T-helper 2 cell treated with Interferon-gamma antibody and Interleukin-4, amounts not matched to agents 5 μg/mL and 100 μg/mL, for 36 hours (primary cell): ENCODE results near the gene CTU1.

ENCODE experiments used
- DNase-seq: peaks from one replicate; pipeline ENCODE4 v3.0.0; 2021; ENCODE audit warnings: low spot score
- H3K27ac Mint-ChIP-seq: one replicate; pipeline ENCODE4 v1.8.0; 2021; ENCODE audit warnings: mild to moderate bottlenecking, mixed read lengths
- H3K27me3 Mint-ChIP-seq: one replicate; pipeline ENCODE4 v1.8.0; 2021; ENCODE audit warnings: low read depth, mixed read lengths
- H3K36me3 Mint-ChIP-seq: one replicate; pipeline ENCODE4 v1.8.0; 2021; ENCODE audit warnings: low read depth, mixed read lengths
- H3K4me1 Mint-ChIP-seq: one replicate; pipeline ENCODE4 v1.8.0; 2021; ENCODE audit warnings: low read depth, mixed read lengths
- H3K4me3 Mint-ChIP-seq: one replicate; pipeline ENCODE4 v1.8.0; 2022; ENCODE audit warnings: mild to moderate bottlenecking, moderate library complexity, mixed read lengths
- H3K9me3 Mint-ChIP-seq: one replicate; pipeline ENCODE4 v1.8.0; 2021; ENCODE audit warnings: mixed read lengths

Gene CTU1

DNA sequence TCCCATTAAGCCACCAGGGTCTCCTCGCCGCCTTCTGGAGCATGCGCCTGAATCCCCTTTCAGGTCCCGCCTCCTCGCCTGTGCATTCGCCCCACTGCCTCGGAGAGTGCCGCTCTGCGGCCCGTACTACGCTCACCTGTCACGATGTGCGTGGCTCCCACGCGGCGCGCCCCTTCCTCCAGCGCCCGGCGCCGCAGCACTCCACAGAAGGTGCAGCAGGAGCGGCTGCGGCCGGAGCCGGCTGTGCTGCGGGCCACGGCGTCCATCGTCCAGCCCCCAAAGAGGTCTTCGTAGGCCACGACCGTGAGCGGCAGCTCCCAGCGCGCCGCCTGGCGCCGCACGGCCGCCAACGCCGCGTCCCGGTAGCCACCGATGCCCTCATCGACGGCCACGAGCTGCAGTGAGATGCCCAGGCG, 4.3 kb downstream of the CTU1 start:
- Mint-ChIP-seq H3K36me3 (peaks cover 28% of the 10 kb centered on the region), H3K9me3 (no peaks in the 10 kb centered on the region), H3K4me3 (no peak overlapping the region), H3K4me1 (peaks cover 20% of the 10 kb centered on the region), H3K27ac (no peak overlapping the region), H3K27me3 (no peaks in the 10 kb centered on the region)
- no peak for DNase-seq

DNA sequence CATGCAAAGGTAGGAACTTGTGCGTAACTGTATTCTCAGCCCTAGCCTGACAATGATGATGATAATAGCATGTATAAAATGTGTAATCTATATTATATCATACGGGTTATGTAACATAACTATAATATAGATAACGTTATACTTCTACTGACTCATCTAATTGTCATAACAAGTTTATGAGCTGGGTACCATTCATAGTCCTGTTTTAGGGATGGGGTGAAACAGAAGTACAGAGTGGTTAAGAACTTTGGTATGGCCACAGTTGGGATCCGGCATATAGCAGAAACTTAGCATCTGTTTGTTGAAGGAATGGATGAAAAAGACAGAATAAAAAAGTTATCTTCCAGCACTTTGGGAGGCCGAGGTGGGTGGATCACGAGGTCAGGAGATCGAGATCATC, 5.2 kb downstream of the CTU1 start:
- H3K36me3 Mint-ChIP-seq: peaks cover 28% of the 10 kb centered on the region
- H3K4me3 Mint-ChIP-seq: no peak overlapping the region
- H3K27me3 Mint-ChIP-seq: no peaks in the 10 kb centered on the region
- DNase-seq: no peak
- no peak overlapping the region for H3K27ac Mint-ChIP-seq
- no peaks in the 10 kb centered on the region for H3K9me3 Mint-ChIP-seq
- H3K4me1 Mint-ChIP-seq: peaks cover 15% of the 10 kb centered on the region

DNA sequence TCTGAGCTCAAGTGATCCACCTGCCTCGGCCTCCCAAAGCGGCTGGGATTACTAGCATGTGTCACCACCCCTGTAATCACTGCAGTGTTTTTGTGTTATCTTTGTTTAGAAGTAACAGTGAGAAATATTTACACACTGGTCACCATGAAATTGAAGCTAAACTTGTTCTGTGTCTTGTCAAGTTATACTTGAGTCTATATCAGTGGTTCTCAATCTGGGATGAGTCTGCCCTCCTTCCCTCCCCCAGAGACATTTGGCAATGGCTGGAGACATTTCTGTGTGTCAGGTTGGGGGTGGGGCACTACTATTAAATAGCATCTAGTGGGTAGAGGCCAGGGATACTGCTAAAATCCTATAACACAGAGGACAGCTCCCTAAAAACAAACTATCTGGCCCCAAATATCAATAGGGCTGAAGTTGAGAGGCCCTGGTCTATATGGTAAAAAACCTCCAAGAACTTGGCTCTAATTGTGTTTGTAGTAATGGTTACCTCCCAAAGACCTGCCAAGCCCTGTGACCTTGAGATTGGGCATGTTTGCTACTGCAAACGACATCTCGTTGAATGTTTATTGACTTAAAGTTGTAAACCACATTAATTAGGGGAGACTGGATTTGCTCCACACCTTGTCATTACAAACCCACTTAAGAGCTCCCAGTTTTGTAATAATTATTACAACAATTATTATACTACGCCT, 6.9 kb downstream of the CTU1 start:
- Mint-ChIP-seq H3K27me3 (no peaks in the 10 kb centered on the region), H3K27ac (no peak overlapping the region), H3K4me3 (no peak overlapping the region)

DNA sequence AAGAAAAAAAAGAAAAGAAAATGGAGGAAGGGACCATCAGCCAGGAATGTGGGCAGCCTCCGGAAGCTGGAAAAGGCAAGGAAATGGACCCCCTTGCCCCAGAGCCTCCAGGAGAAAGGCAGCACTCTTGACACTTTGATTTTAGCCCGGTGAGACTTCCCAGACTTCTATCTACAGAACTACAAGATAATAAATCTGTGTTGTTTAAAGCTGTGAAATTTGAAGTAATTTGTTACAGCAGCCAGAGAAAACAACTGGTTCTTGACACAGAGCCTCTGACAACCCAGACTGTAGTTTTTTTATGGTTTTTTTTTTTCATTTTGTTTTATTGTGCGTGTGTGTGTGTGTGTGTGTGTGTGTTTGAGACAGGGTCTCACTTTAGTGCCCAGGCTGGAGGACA, 7.6 kb downstream of the CTU1 start:
- H3K36me3 Mint-ChIP-seq: peaks cover 34% of the 10 kb centered on the region
- H3K4me1 Mint-ChIP-seq: peaks cover 13% of the 10 kb centered on the region
- H3K27ac Mint-ChIP-seq: no peak overlapping the region
- no peaks in the 10 kb centered on the region for H3K9me3 Mint-ChIP-seq
- H3K27me3 Mint-ChIP-seq: no peaks in the 10 kb centered on the region
- no peak overlapping the region for H3K4me3 Mint-ChIP-seq
- no peak for DNase-seq

More for the DNA sequence above, 6.9 kb downstream of the CTU1 start:
- Mint-ChIP-seq H3K9me3 (no peaks in the 10 kb centered on the region), H3K36me3 (peaks cover 34% of the 10 kb centered on the region), H3K4me1 (peaks cover 15% of the 10 kb centered on the region)
- no peak for DNase-seq

DNA sequence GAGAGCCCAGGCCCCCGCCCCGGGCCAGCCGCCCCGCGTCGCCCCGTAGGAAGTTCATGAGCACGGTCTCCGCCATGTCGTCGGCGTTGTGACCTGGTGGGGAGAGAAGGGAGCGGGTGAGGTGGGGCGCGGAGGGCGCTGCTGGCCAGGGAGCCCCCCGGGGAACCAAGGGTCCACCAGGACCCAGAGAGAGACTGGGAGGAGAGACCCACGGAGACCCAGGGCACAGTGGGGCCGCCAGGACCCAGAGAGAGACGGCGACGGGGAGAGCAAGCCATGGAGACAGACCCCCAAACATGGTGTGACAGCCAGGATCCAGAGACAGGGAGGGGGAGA, 9.2 kb downstream of the CTU1 start:
- DNase-seq: no peak
- Mint-ChIP-seq H3K36me3 (peaks cover 30% of the 10 kb centered on the region), H3K27ac (no peak overlapping the region), H3K4me3 (no peak overlapping the region), H3K4me1 (peaks cover 9% of the 10 kb centered on the region), H3K9me3 (no peaks in the 10 kb centered on the region), H3K27me3 (no peaks in the 10 kb centered on the region)

DNA sequence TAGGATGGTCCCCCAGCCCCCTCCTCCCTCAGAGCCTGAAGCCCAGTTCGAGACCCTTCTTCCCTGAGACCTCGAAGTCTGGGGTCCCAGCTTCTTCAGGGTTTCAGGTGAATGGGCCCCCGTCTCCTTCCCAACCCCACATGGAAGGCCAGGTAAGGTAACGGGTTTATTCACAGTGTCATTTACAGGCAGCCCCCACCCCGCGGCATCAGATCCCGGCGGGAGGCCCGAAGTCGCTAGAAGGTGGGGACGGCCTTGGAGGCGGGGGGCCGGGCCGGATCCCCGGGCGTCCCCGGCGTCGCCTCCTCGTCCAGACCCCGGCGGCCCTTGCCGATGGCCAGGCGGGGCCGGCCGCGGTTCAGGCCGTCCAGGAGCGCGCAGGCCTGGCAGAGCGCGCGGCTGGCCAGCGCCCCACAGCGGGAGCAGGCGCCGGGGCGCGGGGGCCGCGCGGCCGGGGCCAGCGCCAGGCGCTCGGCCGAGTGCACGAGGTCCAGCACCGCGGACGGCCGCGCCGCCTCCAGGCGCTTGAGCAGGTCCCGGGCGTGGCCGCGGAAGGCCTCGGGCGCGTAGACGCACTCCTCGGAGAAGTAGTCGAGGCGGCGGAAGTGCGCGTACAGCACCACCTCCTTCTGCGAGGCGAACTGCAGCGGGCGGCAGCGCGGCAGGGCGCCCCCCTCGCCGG, 9.7 kb downstream of the CTU1 start:
- Mint-ChIP-seq H3K36me3 (peaks cover 27% of the 10 kb centered on the region), H3K4me1 (peaks cover 9% of the 10 kb centered on the region), H3K9me3 (no peaks in the 10 kb centered on the region), H3K4me3 (no peak overlapping the region), H3K27ac (no peak overlapping the region), H3K27me3 (no peaks in the 10 kb centered on the region)
- DNase-seq: peak; percentile 15

DNA sequence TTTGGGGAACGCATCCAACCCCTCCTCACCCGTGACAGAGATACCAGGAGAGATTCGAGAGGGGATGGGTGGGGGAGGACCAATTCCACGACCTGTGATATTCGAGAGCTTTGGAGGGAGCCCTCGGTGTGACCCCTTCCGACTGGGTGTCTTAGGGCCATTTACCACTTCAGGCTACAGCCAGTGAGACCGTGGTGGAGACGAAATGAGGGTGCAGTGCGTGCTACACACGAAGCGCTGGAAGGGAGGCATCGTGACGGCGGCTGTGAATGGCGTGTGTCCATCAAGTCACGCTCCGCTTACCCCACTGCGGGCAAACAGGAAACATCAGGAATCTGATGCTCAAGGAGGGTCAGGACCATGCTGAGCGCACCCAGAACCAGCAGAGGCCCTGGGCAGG, 10.4 kb downstream of the CTU1 start:
- peaks cover 25% of the 10 kb centered on the region for H3K36me3 Mint-ChIP-seq
- peaks cover 9% of the 10 kb centered on the region for H3K4me1 Mint-ChIP-seq
- H3K27me3 Mint-ChIP-seq: no peaks in the 10 kb centered on the region
- no peak overlapping the region for H3K27ac Mint-ChIP-seq
- H3K9me3 Mint-ChIP-seq: no peaks in the 10 kb centered on the region
- H3K4me3 Mint-ChIP-seq: no peak overlapping the region
- no peak for DNase-seq

DNA sequence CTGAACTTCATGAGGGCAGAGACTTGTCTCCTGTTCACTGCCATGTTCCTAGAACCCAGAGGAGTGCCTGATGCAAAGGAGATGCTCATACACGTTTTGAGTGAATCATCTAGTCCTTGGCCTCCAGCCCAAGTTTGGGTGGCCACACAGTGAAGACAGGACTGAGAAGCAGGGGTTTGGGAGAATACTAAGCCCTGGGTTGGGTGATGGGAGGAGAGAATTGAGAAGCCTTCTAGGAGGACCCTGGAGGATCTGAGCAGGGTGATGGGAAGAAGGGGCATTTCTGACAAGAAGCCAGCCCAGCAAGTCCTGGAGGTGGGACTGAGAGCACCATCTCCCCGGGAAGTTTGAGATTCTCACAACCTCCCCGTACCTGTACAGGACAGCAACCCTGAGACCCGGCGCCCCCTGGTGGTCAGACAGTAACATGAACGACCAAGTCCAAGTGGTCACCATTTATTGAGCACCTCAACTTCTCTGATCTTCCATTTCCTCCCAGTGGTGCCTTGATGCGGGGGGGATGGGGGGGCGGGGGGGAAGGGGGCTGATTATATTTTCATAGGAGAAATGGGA, 11.0 kb downstream of the CTU1 start:
- Mint-ChIP-seq H3K4me3 (no peak overlapping the region), H3K9me3 (no peaks in the 10 kb centered on the region), H3K27me3 (no peaks in the 10 kb centered on the region), H3K27ac (peak overlapping the region; percentile 66), H3K36me3 (peaks cover 19% of the 10 kb centered on the region), H3K4me1 (peaks cover 9% of the 10 kb centered on the region)
- DNase-seq: peak; percentile 49

DNA sequence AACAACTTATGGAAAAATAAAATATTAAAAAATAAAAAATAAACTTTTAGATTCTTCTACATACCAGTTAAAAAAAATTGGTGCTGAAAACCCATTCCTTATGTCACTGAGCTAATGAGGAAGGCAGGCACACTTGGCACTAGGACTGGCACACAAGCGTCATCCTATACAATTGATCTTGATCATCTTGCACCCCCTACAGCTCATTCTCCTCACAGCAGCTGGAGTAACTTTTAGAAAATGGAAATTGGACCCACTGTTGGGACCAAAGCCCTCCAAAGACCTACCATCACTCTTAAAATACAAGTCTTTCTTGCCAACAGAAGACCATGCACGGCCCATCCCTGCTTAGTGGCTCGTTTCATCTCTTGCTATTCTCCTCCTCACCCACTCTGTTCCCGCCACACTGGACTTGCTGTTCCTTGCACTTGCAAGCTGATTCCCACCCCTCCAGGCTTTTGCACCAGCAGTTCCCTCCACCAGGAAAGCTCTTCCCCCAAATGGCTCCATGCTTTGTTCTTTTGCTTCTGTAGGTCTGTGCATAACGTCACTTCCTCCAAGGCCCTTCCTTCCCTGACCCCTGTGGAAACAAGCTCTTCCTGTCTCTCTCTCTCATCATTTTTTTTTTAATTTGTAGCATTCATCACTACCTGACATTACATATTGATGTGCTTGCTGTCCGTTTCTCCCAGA, 11.6 kb downstream of the CTU1 start:
- Mint-ChIP-seq H3K4me1 (peaks cover 9% of the 10 kb centered on the region), H3K27ac (peak overlapping the region; percentile 66), H3K36me3 (peaks cover 17% of the 10 kb centered on the region), H3K4me3 (no peak overlapping the region), H3K27me3 (no peaks in the 10 kb centered on the region), H3K9me3 (no peaks in the 10 kb centered on the region)
- no peak for DNase-seq

DNA sequence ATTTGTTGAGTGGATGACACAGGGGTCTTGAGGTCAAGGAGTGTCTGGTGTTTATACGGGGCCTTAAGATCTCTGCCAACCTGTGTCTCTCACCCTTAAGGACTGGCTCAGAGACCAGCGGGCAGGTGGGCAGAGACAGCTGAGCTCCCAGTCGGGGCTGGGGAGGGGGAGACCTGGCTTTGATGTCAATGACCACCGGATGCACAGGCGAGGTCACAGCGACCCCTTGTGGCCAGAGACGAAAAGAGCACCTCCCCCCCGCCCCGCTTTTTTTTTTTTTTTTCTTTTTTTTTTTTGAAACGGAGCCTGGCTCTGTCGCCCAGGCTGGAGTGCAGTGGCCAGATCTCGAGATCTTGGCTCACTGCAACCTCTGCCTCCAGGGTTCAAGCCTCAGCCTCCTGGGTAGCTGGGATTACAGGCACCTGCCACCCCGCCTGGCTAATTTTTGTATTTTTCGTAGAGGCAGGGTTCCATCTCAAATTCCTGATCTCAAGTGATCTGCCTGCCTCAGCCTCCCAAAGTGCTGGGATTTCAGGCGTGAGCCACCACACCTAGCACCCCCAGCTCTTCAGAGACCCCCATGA, 13.4 kb downstream of the CTU1 start:
- no peak overlapping the region for H3K27ac Mint-ChIP-seq
- H3K27me3 Mint-ChIP-seq: no peaks in the 10 kb centered on the region
- peaks cover 11% of the 10 kb centered on the region for H3K36me3 Mint-ChIP-seq
- H3K4me3 Mint-ChIP-seq: no peak overlapping the region
- H3K4me1 Mint-ChIP-seq: peaks cover 9% of the 10 kb centered on the region
- DNase-seq: no peak
- H3K9me3 Mint-ChIP-seq: no peaks in the 10 kb centered on the region

DNA sequence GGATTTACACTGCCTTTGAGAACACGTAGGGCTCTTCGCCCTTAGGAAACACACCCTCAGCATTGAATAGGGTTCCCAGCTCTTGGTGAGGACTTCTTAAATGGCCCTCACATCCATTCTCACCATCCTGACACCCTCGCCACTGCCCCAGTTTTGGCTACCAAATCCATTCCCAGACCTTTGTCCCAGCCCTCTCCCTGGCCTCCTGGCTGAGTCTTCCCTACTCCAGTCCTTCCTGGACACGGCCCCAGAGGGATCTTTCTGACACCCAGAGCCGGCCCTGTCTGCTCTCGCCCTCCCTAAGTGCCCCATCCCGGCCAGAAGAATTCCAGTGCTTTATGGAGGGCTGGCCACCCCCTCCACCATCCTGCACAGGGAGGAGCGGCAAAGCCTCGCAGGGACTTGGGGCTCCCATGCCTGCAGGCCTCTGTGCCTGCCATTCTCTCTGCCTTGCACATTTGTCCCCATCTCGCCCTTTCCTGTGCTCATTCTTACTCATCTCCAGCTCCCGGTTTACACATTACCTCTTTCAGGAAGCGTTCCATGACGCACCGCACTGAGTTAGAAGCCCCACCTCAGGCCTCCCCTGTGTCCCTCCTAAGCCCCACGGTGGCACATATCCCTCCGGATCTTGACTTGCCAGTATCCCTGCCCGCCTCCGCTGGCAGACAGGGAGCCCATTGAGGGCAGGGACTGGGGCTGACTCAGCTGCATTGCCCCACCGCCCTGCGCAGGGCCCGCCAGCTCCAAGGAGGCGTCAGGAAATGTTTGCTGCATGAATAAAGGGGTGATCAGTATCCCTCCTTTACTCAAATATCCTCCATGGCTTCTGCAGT, 14.5 kb downstream of the CTU1 start:
- Mint-ChIP-seq H3K4me1 (peaks cover 9% of the 10 kb centered on the region), H3K27me3 (no peaks in the 10 kb centered on the region), H3K27ac (peak overlapping the region; percentile 14), H3K9me3 (no peaks in the 10 kb centered on the region), H3K4me3 (no peak overlapping the region), H3K36me3 (peaks cover 6% of the 10 kb centered on the region)
- no peak for DNase-seq

DNA sequence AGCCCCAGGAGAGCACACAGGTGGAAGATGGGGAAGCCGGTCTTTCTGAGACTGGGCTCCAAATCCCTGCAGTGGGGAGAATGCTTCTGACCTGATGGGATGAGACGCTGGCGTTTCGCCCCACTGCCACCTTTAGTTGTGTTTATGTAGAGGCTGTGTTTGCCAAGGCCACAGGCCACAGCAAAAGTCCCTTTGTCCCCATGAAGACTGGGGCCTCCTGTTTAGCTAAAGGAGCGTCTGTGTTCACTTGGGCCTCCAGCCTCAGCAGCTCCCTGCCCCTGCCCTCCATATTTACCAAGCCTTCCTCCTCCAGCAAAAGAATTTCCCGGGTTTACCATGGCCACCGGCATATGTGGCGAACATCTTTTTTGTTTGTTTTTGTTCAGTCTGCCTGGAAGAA, 15.1 kb downstream of the CTU1 start:
- Mint-ChIP-seq H3K36me3 (peaks cover 6% of the 10 kb centered on the region), H3K27ac (peak overlapping the region; percentile 14), H3K9me3 (no peaks in the 10 kb centered on the region), H3K4me3 (no peak overlapping the region), H3K27me3 (no peaks in the 10 kb centered on the region), H3K4me1 (peaks cover 9% of the 10 kb centered on the region)
- no peak for DNase-seq
